ENCODE results near the gene PDGFRB.

PDGFRB gene

DNA sequence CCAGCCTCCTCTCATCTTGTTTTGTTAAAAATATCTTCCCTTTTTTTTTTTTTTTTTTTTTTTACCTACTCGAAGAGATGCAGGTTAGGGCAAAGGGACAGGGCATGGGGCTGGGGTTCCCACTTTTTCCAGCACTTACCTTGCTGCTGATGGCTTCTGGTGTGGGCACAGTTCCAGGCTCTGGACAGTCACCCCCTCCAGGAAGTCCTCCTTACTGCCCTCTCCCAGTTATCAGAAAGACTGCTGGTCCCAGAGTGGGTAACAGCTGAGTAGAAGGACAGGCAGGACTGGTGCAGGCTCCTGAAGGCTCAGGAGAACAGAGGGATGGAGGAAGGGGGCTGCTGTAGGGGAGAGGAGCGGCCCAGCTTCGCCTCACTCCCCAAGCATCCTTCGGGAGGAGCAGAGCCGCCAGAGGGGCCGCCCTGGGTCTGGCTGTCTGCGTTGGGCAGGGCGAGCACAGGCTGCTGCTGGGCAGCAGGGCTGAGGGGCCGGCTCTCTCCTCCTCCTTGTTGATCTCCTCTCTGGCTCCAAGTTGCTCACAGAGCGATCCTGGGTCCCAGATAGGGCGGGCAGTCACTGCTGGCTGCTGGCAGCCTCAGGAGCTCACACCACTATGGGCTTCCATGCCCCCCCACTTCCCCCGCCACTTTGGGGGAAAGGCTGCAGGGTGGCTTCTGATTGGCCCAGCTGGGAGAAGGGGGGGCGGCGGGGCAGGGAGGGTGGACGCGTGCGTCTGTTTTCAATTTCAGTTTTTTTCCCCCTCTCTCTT lies at the start of gene PDGFRB:
Gene PDGFRB (minus strand): TSS at position 588 of the 769 bp plus-strand sequence. CDS start 18,798 bp downstream, outside the sequence.
- no peak for DNase-seq

DNA sequence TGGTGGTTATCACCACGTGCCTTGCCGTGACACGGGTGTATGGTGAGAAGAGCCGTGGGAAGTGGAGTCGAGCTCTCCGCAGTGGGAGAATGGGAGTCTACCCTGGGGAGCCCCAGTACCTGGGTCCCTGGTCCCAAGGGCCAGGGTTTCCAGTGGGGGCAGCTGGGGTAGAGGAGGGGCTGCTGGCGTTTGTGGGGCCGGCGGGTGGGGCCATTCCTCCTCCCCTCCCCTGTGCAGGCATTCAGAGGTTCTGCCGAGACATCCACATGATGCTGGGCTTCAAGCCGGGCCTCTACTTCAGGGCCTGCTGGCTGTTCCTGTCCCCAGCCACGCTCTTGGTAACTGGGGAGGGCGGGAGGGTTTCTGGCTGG lies 48.9 kb upstream of the PDGFRB start:
- no peak for DNase-seq

DNA sequence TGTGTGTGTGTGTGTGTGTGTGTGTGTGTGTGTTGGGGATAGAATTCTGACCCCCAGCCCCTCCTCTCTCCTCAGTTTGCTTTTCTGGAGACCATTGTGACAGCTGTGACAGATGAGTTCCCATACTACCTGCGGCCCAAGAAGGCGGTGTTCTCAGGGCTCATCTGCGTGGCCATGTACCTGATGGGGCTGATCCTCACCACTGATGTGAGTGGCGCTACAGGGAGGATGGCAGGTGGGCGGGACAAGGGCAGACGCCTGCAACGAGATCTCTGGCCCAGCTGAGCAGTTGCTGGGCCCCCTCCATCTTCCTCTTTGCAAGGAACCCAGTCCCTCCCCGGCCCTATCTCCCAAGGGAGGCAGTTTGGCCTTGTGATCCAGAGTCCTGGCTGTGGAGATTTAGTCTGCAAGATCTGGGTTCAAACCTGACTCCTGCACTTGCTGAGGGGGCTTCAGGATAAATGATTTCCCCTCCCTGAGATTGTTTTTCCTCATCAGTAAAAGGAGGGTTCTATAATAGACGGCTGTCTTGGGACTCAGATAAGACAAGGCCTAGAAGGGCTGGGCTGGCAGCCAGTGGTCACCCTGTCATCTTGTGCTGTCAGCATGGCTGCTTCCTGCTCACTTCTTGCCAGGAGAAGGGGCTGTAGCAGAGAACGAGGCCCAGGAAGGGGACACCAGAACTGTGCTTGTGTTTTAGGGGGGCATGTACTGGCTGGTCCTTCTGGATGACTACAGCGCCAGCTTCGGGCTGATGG lies 48.4 kb upstream of the PDGFRB start:
- no peak for DNase-seq

DNA sequence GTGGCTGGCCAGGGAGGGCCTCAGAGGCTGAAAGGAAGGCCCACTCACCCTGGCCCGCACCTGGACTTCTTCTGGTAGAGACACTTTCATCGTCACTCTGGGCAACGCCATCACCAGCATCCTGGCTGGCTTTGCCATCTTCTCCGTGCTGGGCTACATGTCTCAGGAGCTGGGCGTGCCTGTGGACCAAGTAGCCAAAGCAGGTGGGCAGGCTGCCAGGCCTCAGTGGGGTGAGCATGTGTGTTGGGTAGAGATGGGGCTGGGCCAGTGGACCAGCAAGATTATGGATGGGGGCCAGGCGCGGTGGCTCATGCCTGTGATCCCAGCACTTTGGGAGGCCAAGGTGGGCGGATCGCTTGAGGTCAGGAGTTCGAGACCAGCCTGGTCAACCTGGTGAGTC lies 46.9 kb upstream of the PDGFRB start:
- no peak for DNase-seq

DNA sequence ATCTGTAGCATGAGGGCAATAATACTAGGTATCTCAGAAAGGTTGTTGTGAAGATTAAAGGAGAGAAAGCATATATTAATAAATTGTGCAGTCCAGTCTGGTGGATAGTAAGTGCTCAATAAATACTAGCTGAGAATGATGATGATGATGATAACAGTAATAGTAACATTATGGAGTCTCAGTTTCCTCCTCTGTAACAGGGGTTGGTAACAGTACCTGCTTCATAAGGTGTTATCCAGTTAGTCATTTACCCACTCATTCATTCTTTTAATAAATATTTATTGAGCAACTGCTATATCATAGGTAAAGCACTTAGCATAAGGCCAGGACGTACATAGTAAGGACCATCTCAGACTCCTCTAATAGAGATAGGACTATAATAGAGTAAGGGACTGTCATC lies 41.8 kb upstream of the PDGFRB start:
- DNase-seq = no peak

DNA sequence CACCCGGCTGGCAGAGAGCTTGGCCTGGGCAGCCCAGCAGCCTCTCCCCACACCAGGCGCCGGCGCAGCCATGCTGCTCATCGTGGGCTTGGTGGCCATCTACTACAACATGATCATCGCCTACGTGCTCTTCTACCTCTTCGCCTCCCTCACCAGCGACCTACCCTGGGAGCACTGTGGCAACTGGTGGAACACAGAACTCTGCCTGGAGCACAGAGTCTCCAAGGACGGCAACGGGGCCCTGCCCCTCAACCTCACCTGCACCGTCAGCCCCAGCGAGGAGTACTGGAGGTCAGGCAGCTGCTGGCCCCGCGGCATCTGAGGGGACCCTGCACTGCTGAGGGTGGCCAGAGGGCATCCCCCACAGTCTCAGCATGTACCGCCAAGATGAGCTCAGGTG lies 41.3 kb upstream of the PDGFRB start:
- no peak for DNase-seq

DNA sequence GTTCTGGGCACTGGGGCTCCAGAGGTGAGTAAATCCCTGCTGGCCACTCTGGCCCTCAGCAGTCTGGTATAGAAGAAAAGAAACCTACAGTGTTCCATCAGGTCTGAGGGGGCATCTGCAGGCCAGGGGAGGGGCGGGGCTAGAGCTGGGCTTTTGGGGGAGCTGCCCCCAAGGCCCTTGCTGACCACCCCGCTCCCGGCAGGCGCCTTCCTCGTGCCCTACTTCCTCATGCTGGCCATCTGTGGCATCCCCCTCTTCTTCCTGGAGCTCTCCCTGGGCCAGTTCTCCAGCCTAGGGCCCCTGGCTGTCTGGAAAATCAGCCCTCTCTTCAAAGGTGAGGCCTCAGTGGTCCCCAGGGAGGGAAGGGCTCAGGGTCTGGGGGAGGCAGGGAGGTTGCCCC lies 40.9 kb upstream of the PDGFRB start:
- DNase-seq = no peak

DNA sequence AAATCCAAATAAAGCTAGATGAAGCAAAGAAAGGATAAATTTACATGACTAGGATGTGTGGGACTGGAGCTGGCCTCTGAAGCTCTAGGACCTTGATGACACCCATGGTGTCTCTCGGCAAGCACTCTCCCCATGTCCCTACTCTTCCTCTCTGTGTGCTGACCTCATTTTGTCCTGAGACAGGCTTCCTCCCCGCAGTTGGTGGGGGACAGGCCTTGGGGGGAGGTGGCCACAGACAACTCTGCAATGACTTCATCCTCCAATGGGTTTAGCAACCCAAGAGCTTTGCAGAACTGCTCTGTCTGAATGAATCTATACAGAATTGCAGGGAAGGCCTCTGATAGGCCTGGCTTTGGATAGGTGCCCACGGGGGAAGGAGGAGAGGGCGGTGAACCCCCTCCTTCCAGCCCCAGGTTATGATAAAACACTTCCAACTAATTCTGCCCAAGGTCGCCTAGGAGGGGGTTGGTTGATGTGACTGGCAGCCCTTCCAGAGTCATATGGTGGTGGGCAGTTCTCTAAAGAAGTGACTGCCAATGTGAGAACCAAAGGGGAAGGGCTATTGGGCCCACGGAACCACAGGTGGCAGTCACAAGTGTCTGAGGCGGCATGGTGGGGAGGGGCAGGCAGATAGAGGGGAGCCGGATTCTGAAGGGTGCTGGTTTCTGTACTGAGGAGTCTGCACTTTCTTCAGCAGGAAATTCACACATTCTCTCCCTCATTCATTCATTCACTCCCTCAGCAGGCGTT lies 40.3 kb upstream of the PDGFRB start:
- DNase-seq = no peak

DNA sequence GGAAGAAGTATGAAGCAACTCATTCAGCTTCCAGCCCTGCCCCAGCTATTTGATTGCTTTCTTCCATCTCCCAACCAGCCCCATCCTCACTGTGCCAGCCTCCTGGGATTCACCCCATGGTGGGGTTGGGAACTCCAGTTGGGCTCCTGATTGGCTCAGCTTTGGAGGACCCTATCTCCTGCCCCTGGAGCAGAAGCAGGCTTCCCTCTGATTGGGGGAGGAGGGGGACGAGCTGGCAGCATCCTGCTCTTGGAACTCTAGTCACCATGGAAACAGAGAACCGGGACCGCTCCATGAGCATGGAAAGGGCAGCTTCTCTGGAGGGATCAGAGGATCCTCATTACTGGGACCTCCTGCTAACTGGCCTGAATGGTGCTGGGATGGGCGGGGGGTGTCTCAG lies 36.8 kb upstream of the PDGFRB start:
- no peak for DNase-seq

DNA sequence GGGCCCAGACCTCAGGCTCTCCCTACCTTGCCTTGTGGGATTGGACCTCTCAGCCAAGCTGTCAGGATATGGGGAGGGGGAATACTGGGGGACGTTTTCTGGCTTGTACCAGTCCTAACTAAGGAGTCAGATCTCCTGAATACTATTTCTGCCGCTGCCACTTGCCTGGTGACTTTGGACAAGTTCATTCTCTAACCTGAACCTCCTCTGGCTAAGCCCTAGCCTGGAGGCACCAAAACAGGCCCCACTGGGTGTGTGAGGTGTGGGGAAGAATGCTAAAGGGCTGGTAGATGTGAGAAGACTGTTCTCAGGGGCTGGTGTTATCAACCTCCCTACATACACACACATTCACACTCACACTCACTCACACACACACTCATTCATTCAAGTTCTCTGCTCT lies 35.3 kb upstream of the PDGFRB start:
- no peak for DNase-seq

DNA sequence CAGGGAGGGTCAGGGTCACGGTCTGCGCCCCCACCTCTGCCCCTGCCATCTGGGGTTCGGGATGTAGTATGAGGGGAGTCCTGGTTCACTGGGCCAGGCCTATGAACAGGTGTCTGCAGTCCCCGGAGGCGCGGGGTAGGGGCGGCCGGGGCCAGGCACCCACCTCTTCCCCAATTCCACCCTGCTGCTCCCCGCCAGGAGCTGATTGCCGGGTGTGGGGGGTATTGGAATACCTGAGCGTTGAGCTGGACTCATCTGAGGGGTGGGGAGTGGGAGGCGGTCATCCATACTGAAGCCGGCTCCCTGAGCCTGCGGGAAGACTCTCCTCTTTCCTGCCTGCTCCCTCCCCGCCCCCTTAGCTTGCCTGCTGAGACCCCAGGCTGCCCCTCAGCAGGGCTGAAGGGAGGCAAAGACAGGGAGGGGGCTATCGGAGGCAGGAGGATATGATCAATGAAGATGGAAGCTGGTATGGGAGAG lies 34.9 kb upstream of the PDGFRB start:
- DNase-seq = no peak

DNA sequence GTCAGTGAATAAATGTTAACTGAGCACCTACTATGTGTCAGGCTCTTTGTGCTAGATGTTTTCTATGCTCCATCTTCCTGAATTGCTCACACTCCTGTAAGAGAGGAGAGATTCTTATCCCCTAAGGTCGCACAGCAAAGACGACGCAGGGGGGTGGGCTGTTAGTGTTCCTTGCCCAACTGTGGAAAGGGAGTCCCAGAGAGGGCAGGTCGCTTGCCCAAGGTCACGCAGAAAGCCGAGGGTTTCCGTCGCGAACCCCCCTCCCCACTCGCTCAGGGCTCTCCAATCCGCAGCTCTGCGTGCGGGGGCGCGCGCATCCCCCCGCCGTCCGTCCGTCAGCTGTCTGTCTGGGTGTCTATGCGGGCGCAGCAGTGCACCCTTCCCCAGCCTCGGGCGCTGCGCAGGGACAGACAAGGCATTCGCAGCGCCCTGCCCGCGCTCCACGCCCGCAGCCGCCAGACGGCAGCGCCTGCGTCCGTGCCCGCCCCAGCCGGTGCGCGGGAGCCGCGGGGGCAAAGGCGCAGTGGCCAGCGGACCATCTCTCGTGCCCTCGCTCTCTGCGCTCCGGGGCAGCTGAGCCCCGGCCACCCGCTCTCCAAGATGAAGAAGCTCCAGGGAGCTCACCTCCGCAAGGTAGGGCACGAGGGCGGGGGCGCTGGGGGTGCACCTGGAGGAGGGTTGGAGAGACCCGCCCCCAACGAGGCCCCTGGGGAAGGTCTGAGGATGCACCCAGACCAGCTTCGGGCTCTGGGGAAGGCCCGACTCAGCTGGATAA lies 34.3 kb upstream of the PDGFRB start, which contains the start of gene SLC6A7:
Gene SLC6A7 (plus strand): TSS at position 335 of the 775 bp plus-strand sequence. CDS start 266 bp downstream, at position 601.
- DNase-seq = no peak

DNA sequence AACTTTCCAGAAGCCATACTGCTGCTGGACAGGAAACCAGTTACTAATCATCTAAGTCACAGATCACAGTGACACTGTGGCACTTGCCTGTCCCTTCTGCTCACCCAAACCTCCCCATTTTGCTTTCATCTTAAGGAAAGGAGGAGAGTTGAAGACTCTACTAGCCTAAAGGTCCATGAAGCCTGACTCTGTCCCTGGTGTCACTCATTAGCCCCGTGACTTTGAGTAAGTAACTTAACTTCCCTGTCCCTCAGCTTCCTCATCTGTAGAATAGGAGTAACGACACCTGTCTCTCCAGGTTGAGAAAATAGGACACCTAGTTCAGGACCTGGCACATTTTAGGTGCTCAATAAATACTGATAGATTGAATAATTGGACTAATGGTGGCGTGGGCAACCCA lies 33.7 kb upstream of the PDGFRB start:
- DNase-seq = no peak

DNA sequence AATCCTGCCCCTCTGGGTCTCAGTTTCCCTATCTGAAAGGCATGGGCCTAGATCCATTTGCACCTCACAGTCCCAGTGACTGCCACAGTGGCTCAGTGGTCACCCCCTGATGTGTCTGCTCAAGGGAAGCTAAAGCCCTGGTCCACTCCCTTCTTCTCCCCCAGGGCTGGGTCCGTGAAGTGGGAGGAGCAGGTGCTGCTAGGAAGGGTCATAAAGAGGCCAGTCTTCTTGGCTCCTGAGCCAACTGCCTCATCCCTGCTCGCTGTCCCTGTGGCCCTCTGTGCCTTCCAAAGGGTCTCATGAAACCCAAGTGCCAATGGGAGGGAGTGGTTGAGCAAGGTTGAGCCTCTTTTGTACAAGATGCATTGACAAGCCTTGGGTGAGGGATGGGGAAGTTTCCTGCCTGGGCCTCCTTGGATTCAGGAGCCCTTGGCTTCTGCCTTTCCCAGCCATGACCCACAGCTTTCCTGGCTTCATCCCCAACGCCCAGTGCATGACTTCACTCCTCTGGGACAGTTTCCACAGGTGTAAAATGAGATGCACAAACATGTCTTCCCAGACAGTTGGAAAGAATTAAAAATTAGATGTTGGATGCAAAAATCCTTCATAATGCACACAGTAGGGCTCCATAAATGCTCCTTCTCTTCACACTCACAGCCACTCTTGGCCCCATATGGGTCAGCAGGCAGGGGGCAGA lies 32.6 kb upstream of the PDGFRB start:
- DNase-seq = no peak

DNA sequence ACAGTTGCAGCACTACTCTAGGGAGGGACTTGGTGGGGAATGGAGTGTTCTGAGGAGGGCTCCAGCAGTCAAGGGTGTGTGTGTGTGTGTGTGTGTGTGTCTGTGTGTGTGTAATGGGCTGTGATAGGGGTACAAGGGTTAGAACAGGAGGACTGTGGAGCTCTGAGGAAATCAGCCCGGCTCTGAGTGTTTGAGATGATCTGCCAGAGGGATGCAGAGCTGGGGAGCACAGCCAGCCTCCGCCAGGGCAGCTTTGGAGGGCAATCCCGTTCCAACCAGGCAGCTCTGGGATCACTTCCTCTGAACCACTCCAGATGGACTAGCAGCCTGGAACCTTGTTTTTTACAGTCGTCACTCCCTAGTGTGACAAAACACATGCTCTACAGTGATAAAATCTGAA lies 31.3 kb upstream of the PDGFRB start:
- no peak for DNase-seq

DNA sequence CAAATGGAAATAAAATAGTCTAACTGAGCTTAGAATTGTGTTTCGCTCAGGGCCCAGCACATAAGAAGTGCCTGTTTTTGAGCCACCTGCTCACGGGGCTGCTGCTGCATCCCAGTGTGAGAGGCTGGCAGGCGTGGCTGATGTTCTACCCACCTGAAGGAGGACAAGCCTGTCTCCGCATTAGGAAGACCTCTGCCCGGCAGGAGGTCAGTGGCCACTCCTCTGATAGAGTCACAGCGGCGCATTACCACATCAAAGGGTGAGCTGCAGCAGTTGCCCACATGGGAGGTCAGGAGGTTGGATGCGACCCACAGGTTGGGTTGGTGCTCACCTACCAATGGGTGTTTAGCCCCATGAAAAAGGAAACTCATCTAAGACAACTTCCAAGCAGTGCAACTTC lies 30.5 kb upstream of the PDGFRB start:
- no peak for DNase-seq

DNA sequence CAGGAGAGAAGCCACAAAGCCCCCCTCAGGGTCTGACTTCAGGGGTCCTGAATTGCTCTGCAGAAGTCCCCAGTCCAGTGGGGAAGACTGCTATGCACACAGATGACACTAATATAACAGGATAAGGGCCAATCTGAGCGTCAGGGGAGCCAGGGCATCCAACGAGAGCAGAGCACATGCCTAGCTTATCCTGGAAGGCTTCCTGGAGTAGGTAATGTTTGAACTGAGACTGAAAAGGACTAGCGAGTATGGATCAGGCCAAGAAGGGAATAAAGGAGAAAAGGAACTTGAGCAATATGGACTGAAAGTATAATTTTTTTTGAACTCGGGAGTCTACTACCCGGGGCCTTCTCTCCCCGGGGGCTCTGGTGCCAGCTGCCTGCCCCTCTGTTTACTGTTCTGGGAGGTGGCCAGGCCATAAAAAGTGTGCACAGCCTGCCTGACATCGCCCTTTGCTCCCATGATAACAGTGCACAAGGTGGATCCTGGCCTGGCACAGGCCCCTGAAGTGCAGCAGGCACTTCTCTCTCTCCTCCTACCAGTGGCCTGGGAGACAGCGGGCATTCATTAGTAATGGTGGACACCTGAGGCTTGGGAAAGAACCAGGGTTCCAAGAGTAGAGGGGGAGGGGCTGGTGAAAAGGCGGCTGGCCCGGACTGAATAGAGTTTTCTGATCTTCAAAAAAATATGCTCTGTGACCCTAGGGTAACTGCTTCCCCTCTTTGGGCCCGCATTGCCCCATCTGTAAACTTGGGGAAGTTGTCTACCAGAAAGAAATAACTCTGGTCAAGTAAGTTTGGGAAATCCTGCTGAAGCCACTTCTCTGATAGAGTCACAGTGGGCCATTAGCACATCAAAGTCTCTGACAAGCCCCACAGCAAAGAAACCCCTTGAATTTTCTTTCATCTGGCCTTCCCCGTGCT lies 29.6 kb upstream of the PDGFRB start:
- no peak for DNase-seq

DNA sequence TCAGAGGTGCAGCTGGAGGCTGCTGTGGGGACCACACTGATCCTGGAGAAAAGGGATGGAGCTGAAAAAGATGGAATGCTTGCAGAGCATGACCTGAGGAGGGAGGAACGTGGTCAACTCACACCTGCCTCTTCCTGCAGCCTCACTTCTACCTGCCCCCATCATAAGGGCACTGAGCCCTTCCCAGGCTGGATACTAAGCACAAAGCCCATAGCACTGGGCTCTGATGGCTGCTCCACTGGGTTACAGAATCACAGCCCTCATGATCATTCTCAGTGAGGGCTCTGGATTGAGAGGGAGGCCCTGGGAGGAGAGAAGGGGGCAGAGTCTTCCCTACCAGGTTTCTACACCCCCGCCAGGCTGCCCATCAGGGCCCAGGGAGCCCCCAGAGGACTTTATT lies 28.4 kb upstream of the PDGFRB start:
- no peak for DNase-seq

DNA sequence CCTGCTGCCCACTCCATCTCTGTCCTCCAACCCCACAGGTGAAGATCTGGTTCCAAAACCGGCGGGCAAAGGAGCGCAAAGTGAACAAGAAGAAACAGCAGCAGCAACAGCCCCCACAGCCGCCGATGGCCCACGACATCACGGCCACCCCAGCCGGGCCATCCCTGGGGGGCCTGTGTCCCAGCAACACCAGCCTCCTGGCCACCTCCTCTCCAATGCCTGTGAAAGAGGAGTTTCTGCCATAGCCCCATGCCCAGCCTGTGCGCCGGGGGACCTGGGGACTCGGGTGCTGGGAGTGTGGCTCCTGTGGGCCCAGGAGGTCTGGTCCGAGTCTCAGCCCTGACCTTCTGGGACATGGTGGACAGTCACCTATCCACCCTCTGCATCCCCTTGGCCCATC lies 27.8 kb upstream of the PDGFRB start:
- no peak for DNase-seq

DNA sequence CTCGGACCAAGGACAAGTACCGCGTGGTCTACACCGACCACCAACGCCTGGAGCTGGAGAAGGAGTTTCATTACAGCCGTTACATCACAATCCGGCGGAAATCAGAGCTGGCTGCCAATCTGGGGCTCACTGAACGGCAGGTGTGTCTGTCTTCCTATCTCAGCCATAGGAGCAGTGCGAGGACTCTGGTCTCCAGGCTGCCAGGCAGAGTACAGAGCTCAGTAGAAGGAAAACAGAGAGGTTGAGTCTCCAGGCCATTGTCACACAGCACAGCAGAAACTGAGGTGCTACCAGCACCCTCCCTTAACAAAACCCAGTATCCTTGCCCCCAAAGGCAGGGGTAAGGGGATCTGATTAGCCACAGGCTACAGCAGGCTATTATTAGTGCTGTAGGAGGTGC lies 27.1 kb upstream of the PDGFRB start:
- DNase-seq = no peak

Measured in activated CD4-positive, alpha-beta T cell treated with anti-CD3 and anti-CD28 coated beads for 1 hour (primary cell).